GM12865 (cell line): ENCODE measurements around the gene FRMD7.

Source experiments
- DNase-seq: peaks from one replicate; pipeline ENCODE4 v3.0.0; 2010; ENCODE audit warnings: low read depth
- H3K4me3 ChIP-seq: 2 replicates; pipeline ENCODE4 v1.5.1; 2011; ENCODE audit warnings: mild to moderate bottlenecking, low read depth, low read length, control low read depth
- TF ChIP-seq, protein P1 (sequence below): IDR thresholded peaks from 2 replicates; pipeline ENCODE4 v1.5.1; 2011; ENCODE audit warnings: low read length, control low read depth, low read depth, inconsistent platforms; ENCODE audit not compliant: insufficient read depth; ENCODE audit errors: missing control alignments

Gene FRMD7

DNA sequence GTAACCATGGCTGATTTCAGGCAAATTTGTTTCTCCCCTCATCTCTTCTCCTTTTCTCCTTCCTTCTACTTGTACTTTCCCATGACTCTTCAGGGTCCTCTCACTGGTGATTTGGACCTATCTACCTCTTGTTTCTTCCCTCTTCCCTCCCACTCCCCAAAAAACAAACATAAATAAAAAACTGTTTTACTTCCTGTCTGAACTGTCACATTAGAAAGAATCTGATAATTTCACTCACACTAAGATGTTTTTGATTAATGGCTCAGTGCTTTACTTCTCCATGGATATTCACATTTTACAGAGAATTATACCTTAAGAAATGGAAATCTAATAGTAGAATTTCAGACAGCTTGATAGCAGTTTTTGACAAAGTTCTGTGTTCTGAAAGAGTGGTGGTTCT is 97.6 kb downstream of the FRMD7 start:
- no peak for DNase-seq
- TF ChIP-seq, protein P1, sequence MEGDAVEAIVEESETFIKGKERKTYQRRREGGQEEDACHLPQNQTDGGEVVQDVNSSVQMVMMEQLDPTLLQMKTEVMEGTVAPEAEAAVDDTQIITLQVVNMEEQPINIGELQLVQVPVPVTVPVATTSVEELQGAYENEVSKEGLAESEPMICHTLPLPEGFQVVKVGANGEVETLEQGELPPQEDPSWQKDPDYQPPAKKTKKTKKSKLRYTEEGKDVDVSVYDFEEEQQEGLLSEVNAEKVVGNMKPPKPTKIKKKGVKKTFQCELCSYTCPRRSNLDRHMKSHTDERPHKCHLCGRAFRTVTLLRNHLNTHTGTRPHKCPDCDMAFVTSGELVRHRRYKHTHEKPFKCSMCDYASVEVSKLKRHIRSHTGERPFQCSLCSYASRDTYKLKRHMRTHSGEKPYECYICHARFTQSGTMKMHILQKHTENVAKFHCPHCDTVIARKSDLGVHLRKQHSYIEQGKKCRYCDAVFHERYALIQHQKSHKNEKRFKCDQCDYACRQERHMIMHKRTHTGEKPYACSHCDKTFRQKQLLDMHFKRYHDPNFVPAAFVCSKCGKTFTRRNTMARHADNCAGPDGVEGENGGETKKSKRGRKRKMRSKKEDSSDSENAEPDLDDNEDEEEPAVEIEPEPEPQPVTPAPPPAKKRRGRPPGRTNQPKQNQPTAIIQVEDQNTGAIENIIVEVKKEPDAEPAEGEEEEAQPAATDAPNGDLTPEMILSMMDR = no peak
- no peak overlapping the region for H3K4me3 ChIP-seq
